Measurements from ENCODE around the gene PTK7.

- TF ChIP-seq CTCF (IDR thresholded peaks at IDR 0.05): no peak
- no peak for TF ChIP-seq EZH2 (IDR thresholded peaks at IDR 0.05)
- no peak for TF ChIP-seq EZH2phosphoT487 (IDR thresholded peaks at IDR 0.05)
Measured at GRCh38 chr6:43078691-43079090, 2.6 kb downstream of the PTK7 start.

All from neural progenitor cell (in vitro differentiated cells).